ENCODE data around the gene DOCK1. TPM values are rescaled to one million over a fixed set of nuclear protein-coding genes. Genes with fewer than 3 reads are reported as not detected.
"Not testable (repeated sequence)": the region's sequence is repeated elsewhere in the genome, so short reads cannot be mapped to it uniquely, and the experiment has no call there.

The DOCK1 gene
- polyA plus RNA-seq, 10 donors = 29.4 to 45.4 (median 34.4) TPM

DNA sequence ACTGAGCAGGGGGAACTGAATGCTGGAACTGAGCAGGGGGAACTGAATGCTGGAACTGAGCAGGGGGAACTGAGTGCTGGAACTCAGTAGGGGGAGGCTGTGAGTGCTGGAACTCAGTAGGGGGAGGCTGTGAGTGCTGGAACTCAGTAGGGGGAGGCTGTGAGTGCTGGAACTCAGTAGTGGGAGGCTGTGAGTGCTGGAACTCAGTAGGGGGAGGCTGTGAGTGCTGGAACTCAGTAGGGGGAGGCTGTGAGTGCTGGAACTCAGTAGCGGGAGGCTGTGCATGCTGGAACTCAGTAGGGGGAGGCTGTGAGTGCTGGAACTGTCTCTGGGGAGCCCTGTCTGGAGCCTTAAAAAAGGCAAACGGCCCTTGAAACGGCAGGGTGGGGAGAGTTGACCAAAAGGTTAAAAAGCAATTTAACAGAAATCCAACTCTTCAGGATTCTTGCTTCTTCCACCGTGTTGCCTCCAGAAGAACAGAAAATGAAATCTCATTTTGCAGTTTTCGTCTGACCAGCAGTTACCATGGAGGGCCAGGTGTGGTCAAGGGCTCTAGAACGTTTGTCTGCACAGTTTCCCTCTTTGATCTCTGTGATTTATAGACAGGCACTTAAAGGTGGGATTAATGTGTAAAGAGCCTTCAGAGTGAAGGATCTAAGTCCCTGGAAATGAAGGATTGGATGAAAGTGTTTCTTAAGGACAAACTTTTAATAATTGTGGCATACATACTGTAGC is 19.1 kb downstream of the DOCK1 start:
- no peak for DNase-seq

DNA sequence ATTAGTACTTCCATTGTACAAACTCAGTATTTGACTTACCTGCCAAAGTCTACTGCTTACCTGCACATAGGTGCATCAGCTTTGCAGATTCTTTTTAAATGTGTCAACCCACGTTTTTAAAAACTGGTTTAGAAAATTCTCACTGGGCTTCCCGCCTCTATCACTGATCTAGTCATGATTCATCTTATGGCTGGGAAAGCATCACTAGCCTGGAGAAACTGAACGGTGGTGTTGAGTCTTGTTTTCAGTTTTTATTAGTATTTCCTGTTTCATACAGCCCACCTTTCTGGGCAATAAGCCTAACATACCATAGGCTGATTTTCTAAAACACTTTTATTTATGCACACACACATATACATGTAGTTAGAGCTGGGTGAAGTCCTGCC is 19.7 kb downstream of the DOCK1 start:
- no peak for DNase-seq

GRCh38 chr10:126926568-126926967 is 21.3 kb downstream of the DOCK1 start:
- DNase-seq = no peak

DNA sequence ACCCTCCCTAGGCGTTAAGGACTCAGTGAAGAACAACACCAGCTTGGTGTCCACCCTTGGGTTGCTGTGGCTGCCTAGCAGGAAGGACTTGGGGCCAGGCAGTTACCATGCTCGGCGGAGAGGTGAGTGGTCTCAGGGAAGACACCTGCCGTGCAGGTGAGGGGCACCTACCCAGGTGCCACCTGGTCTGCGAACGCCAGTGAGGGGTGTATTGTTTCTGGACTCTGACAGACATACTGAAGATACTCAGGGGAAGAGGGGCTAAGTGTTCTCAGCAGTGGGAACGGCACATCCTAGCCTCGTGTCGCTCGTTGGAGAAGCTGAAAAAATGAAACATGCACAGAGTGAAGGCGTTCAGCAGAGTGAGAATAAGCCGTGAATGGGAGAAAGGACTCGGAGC is 22.6 kb downstream of the DOCK1 start:
- DNase-seq = no peak

DNA sequence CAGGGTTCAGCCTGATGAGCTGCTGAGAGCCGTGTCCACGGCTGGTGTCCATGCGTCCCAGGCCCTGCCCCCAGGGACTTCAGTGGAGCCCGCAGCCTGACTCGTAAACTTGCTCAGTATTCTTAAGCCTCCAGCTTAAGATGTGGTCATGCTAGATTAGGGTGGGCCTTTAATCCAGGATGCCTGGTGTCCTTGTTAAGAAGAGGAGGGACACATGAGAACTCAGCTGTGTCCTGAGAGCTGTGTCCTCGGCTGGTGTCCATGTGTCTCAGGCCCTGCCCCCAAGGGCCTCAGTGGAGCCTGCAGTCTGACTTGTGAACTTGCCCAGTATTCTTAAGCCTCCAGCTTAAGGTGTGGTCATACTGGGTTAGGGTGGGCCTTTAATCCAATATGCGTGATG is 23.0 kb downstream of the DOCK1 start:
- DNase-seq = no peak

DNA sequence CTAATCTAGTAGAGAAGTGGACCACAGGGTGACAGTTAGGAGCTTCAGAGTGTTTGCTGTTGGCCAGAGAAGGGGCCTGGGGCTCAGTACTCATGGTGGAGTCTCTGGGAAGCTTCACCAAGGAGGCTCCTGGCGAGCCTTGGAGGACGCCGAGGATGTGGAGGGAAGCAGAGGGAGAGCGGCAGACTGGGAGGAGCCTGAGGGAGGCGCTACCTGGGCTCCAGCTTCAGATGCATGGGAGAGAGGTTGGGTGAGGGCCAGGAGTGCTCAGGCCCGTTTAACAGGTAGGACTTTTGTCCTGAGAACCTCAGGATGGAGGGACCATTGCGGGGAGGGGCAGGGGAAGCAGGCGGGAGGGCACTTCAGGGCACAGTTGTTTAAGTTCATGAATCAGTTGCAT is 24.2 kb downstream of the DOCK1 start:
- DNase-seq = no peak

- peak in 2 of 3 donors; percentile 17 to 81 for DNase-seq
Observed at GRCh38 chr10:126930131-126930882, 25.1 kb downstream of the DOCK1 start.

- DNase-seq = peak; percentile 57 to 86 (median 67)
Observed at GRCh38 chr10:126930883-126931503, 25.8 kb downstream of the DOCK1 start.

DNA sequence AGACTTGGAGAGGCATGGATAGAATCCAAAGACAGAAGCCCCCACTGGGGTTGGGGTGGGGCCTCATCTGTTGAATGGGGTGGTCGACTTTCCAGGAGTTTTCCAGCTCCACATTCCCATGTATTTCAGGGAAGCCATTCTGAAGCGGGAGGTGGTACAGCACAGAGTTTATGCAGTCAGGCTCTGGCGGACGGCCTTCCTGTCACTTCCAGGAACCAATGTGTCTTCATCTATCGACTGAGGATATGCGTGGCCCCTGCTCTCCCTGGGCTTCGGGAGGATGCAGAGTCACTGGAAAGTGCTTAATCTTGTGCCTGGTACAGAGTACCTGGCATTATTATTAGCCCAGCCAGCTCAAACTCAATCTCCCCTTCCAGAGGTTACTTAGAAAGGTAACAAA is 26.3 kb downstream of the DOCK1 start:
- DNase-seq = no peak

GRCh38 chr10:126932516-126932915 is 27.3 kb downstream of the DOCK1 start:
- DNase-seq = no peak

GRCh38 chr10:126933116-126933515 is 27.9 kb downstream of the DOCK1 start:
- no peak for DNase-seq

GRCh38 chr10:126935263-126935946 is 30.2 kb downstream of the DOCK1 start:
- no peak for DNase-seq

DNA sequence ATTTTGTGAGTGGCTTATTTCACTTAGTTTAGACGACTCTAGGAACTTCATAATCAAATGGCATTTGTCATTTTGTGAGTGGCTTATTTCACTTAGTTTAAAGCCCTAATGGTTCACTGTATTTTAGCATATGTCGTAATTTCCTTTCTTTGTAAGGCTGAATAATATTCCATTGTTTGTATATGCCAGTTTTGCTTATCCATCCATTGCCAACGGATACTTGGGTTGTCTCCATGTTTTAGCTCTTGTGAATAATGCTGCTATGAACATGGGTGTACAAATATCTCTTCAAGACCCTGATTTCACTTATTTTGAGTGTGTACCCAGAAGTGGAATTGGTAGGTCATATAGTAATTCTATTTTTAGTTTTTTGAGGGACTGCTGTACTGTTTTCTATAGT is 31.8 kb downstream of the DOCK1 start:
- DNase-seq = no peak

- DNase-seq = not testable (repeated sequence)
Observed at GRCh38 chr10:126938121-126938520, 32.9 kb downstream of the DOCK1 start.

DNA sequence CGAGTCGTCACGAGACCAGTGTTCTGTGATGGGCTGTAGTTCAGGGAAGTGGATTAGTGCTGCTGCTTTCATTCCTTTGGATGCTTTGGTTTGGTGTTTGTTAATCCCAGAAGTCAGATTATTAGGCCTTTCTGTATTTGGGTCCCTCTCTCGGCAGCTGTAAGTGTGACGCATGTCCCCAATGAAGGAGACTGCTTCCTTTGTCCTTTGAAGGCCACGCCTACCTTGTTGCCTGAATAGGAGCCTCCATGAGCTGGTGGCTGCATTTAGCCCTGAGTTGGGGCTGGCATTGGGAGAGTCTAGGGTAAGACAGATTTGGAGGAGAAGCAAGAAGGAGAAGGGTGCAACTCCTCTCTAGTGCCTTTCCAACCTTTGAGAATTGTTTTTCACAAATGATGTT is 34.5 kb downstream of the DOCK1 start:
- DNase-seq = no peak

DNA sequence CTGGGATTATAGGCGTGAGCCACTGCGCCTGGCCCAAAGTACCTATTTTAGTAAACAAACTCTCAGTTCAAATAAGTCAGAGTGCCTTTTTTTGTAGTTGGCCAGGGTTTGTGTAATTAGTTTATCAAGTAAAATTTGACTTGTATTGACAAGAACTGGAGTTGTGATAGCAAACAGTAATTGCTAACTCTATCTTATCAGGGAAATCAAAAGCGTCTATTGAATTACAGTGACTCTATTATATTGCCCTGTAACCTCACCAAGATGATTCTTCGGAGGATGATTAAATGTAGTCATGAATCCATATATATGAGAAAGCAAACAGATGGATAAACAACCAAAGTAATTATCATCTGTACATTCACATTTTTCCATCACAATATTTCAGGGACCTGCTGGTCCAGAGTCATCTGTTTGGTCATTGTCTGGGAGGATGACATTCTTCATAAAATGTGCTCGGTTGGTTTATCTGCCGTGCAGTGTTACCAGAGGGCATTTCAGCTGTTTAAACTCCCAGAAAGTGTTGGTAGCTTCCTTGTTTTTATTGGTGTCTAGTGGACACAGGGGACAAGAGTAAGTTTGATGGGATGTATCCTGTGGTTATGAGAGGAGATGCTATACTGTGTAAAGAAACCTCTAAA is 35.6 kb downstream of the DOCK1 start:
- DNase-seq = no peak

DNA sequence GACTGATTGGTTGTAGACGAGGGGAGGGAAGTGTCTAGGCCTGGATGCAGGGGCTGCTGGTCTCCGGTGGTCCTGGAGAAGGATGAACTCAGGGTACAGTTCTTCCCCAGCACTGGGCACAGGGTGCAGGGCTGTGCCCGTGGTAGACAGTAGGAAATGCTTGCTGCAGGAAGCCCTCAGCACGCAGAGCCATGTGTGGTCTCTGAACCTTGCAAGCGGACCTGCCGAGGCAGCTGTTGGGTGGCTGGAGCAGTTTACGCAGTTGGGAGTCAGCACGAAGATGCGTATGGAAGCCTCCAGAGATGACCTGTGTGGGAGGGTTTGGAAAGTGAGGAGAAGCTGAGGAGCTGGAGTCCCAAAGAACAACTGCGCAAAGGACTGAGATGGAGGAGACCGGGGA is 39.0 kb downstream of the DOCK1 start:
- DNase-seq = no peak

DNA sequence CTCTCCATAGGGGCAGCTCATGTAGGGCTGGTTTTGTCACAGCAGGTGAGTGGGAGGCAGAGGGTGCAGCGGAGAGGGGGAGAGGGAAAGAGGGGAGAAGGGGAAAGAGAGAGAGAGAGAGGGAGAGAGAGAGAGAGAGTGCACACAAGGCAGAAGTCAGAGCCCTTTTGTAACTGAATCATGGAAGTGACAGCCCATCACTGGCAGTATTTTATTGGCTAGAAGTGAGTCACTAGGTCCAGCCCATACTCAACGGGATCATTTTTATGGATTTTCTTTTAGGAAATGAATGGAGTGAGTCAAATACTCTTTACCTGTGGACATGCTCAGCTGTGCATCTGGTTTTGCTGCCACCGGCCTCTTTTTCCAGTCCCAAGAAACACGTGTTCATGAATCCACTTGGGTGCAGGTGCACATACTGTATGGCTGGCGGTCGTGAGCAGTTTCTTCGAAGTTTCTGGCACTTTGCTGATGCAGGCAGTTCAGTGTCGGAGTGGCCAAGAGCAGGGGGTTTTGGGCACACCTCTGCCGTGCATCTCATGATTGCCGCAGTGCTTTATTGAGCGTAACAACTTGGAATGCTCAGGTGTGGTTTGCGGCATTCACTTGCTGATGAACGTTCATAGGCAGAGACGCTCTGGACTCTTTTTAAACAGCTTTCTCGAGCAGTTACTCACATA is 40.3 kb downstream of the DOCK1 start:
- DNase-seq = no peak

DNA sequence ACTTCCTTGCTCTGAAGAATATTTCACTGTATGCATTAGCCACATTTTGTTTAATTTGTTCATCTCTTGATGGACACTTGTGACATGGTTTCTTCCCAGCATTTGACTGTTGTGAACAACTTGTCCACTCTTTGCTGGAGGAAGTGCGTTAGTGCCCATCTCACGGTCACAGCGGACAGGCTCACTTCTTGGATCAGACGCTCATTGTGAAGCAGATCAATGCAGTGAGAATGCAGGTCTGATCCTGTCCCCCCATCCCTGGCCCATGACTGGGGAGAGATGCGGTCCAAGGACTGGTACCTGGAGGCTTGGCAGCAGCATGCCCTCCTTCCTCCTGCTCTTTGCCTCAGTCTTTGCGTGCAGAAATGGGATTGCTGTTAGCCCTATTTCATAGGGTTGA is 41.5 kb downstream of the DOCK1 start:
- DNase-seq = no peak

- DNase-seq = no peak
Observed at GRCh38 chr10:126948355-126949160, 43.3 kb downstream of the DOCK1 start.

- no peak for DNase-seq
Observed at GRCh38 chr10:126949161-126949503, 43.9 kb downstream of the DOCK1 start.

Data from muscle of back (tissue), 11 donors.